NCI-H128 (cell line): ENCODE results near the gene PPTC7.
"Not testable (repeated sequence)": the region's sequence is repeated elsewhere in the genome, so short reads cannot be mapped to it uniquely, and the experiment has no call there.

Experiments used
- DNase-seq: peaks from one replicate; lab custom pipeline; 2025; ENCODE audit not compliant: unreplicated experiment; lab: John Stamatoyannopoulos, UW

The PPTC7 gene

GRCh38 chr12:110587102-110587501 is 4.0 kb upstream of the PPTC7 start:
- DNase-seq, result not testable (repeated sequence)

- DNase-seq, result no peak
Observed at GRCh38 chr12:110585231-110585799, 2.2 kb upstream of the PPTC7 start.

- DNase-seq, result no peak
Observed at GRCh38 chr12:110582276-110583136, 612 bp downstream of the PPTC7 start.

- DNase-seq, result no peak
Observed at GRCh38 chr12:110581931-110582275, 1.2 kb downstream of the PPTC7 start.

- no peak for DNase-seq
Observed at GRCh38 chr12:110579535-110580253, 3.4 kb downstream of the PPTC7 start.

- no peak for DNase-seq
Observed at GRCh38 chr12:110578694-110579534, 4.2 kb downstream of the PPTC7 start.

GRCh38 chr12:110577864-110578693 is 5.0 kb downstream of the PPTC7 start:
- DNase-seq, result no peak

GRCh38 chr12:110576504-110576903 is 6.6 kb downstream of the PPTC7 start:
- DNase-seq, result no peak

- no peak for DNase-seq
Observed at GRCh38 chr12:110575326-110575725, 7.8 kb downstream of the PPTC7 start.

- DNase-seq, result not testable (repeated sequence)
Observed at GRCh38 chr12:110574717-110575230, 8.3 kb downstream of the PPTC7 start.

GRCh38 chr12:110574044-110574443 is 9.1 kb downstream of the PPTC7 start:
- no peak for DNase-seq

GRCh38 chr12:110570798-110571197 is 12.3 kb downstream of the PPTC7 start:
- DNase-seq, result not testable (repeated sequence)

- not testable (repeated sequence) for DNase-seq
Observed at GRCh38 chr12:110569838-110570237, 13.3 kb downstream of the PPTC7 start.

GRCh38 chr12:110568752-110569151 is 14.4 kb downstream of the PPTC7 start:
- DNase-seq, result no peak

GRCh38 chr12:110566993-110567392 is 16.1 kb downstream of the PPTC7 start:
- no peak for DNase-seq

GRCh38 chr12:110565894-110566871 is 16.9 kb downstream of the PPTC7 start:
- no peak for DNase-seq

- DNase-seq, result no peak
Observed at GRCh38 chr12:110564471-110564991, 18.6 kb downstream of the PPTC7 start.

GRCh38 chr12:110563702-110564470 is 19.2 kb downstream of the PPTC7 start:
- DNase-seq, result no peak
